C4-2B (cell line): Measurements from ENCODE around the gene PCSK6.

Source experiments
- ZFX ChIP-seq: fragments of 450-650 bp; IDR thresholded peaks from 2 replicates; pipeline ENCODE4 v1.6.1; 2017
- TF ChIP-seq, protein P1 (sequence below): fragments of 450-650 bp; conservative IDR thresholded peaks from 2 replicates; pipeline ENCODE4 v1.5.1; 2017; ENCODE audit warnings: mild to moderate bottlenecking

GRCh38 chr15:101396484-101397261 lies 92.8 kb downstream of the PCSK6 start:
- TF ChIP-seq, protein P1, sequence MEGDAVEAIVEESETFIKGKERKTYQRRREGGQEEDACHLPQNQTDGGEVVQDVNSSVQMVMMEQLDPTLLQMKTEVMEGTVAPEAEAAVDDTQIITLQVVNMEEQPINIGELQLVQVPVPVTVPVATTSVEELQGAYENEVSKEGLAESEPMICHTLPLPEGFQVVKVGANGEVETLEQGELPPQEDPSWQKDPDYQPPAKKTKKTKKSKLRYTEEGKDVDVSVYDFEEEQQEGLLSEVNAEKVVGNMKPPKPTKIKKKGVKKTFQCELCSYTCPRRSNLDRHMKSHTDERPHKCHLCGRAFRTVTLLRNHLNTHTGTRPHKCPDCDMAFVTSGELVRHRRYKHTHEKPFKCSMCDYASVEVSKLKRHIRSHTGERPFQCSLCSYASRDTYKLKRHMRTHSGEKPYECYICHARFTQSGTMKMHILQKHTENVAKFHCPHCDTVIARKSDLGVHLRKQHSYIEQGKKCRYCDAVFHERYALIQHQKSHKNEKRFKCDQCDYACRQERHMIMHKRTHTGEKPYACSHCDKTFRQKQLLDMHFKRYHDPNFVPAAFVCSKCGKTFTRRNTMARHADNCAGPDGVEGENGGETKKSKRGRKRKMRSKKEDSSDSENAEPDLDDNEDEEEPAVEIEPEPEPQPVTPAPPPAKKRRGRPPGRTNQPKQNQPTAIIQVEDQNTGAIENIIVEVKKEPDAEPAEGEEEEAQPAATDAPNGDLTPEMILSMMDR = no peak
- no peak for TF ChIP-seq ZFX
